HL-60/S4 treated with retinoic acid at 250 ng/mL for 4 days and 3 days (cell line): ENCODE measurements around the gene MUC2.
"Not testable (repeated sequence)": the region's sequence is repeated elsewhere in the genome, so short reads cannot be mapped to it uniquely, and the experiment has no call there.

Experiments
- in situ Hi-C: fragments of 300-500 bp; cut with MboI; formaldehyde crosslinking; loops from 2 replicates; pipeline ENCODE4 v1.7.0; 2022; ENCODE audit warnings: low sequenced_read_pairs

MUC2 gene

DNA sequence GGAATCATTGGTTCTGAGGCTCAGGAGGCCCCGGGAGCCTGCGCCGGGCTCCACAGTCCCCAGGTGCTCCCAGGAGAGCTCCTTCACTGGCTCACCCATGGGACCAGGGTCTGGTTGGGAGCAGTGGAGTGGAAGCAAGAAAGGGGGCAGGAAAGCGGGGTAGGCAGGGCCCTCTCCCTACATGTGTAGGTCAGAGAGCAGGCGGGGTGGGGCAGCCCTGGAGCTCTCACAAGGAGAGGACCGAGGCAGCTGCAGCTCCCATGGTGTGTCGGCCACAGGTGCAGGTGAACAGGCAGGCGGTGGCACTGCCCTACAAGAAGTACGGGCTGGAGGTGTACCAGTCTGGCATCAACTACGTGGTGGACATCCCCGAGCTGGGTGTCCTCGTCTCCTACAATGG lies 28.3 kb downstream of the MUC2 start:
- in situ Hi-C loops: no loop called here

DNA sequence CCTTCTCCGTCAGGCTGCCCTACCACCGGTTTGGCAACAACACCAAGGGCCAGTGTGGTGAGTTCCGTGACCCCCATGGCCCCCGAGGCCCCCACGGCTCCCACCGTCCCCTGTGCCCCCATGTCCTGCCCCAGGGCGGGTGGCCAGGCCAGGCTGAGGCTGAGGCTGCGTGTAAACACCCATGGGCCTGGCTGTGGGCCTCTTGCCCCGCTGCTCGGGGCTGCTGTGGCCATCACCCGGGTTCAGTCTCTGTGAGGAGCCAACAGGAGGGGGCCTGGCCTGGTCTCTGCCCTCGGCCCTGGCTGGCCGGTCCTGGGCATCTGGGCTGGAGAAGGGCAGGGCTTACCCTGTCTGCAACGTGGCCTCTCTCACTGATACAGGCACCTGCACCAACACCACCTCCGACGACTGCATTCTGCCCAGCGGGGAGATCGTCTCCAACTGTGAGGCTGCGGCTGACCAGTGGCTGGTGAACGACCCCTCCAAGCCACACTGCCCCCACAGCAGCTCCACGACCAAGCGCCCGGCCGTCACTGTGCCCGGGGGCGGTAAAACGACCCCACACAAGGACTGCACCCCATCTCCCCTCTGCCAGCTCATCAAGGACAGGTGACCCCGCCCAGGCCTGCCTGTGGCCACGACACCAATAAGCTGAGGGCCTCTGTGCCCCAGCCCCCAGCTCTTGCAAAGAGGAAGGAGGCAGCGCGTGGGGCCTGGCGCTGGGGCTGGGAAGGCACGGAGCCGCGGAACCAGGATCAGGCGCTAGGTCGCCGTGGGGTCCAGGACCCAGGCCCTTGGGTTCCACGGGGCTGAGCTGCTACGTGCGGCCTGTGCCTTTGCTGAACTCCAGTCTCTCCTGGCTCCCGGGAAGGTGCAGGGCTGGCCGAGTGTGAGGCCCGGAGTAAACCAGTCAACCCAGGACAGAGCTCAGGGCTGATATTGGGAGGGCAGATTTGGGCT lies 29.0 kb downstream of the MUC2 start:
- in situ Hi-C loops: no loop called here

DNA sequence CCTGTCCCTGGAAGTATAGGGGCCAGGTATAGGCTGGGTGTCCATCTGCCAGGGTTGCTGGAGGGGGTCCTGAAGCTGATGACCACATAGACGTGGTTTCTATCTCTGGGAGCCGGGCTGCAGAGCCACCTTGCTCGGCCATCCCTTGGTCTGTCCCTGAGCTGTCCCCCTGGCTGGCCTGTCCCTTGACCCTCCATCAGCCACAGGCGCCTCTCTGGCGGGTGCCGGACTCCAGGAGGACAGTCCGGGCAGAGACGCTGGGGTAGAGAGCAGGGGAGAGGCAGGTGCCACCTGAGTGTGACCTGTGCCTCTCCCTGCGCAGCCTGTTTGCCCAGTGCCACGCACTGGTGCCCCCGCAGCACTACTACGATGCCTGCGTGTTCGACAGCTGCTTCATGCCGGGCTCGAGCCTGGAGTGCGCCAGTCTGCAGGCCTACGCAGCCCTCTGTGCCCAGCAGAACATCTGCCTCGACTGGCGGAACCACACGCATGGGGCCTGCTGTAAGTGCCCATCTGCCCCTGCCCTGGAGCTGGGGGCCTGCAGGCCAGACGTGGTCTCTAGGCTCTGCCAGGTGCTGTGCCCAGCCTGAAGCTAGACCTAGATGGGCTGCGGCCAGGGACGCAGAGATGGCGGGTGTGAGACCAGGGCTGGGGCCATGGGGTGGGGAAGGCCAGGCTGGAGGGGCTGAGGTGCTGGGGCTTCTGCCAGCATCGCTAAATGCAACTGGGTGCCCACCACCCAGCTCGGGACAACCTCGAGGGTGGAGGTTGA lies 29.9 kb downstream of the MUC2 start:
- in situ Hi-C loops: no loop called here

DNA sequence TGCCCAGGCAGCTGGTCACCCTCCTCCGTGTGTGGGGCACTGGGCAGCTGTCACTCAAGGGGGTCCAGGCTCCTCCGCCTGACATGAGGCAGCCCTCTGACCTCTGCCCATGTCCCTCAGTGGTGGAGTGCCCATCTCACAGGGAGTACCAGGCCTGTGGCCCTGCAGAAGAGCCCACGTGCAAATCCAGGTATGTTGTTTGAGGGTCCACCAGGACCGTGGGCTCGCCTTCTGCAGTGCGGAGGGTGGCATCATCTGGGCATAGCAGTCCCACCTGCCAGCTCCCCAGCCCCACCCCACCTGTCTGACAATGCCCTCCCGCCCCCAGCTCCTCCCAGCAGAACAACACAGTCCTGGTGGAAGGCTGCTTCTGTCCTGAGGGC lies 30.5 kb downstream of the MUC2 start:
- in situ Hi-C loops: no loop called here

DNA sequence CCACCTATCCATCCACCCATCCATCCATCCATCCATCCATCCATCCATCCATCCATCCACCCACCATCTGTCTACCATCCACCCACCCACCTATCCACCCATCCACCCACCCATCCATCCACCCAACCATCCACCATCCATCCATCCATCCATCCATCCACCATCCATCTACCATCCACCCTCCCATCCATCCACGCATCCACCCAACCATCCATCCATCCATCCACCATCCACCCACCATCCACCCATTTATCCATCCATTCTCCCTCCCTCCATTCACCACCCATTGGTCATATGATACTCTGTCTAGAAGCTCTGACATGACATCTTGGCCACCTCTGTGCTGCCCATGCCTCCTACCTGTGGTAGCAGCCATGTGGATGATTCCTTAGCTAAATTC lies 31.7 kb downstream of the MUC2 start:
- in situ Hi-C loops: no loop called here

DNA sequence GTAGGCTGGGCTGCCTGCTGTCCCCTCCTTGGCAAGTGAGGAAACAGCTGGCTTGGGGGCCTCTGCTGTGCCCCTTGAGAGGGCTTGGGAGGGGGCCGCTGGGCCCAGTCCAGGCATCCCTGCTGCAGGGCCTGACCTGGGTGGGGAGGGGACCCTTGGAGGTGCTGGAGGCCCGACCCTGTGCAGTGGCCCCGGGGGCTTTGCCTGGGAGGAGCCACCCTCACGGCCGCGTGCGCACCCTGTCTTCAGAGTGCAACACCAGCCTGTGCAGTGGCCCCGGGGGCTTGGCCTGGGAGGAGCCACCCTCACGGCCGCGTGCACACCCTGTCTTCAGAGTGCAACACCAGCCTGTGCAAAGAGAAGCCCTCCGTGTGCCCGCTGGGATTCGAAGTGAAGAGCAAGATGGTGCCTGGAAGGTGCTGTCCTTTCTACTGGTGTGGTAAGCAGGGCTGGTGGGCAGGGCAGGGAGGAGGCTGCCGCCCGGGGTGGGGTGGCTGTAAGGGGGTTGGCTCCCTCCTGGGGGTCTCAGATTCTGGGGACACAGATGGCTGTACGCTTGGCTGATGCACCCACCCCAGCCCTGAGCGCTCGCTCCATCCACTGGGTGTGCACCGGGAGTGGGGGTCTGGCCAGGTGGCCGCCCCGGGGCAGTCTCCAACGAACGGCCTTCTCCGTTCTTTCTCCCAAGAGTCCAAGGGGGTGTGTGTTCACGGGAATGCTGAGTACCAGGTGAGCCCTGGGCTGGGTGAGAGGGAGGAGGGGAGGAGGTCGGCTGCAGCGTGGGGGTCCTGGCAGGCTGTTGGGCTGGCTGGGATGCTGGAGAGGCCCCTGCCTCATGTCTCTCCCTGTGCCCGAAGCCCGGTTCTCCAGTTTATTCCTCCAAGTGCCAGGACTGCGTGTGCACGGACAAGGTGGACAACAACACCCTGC lies 32.9 kb downstream of the MUC2 start:
- in situ Hi-C loops: no loop called here

DNA sequence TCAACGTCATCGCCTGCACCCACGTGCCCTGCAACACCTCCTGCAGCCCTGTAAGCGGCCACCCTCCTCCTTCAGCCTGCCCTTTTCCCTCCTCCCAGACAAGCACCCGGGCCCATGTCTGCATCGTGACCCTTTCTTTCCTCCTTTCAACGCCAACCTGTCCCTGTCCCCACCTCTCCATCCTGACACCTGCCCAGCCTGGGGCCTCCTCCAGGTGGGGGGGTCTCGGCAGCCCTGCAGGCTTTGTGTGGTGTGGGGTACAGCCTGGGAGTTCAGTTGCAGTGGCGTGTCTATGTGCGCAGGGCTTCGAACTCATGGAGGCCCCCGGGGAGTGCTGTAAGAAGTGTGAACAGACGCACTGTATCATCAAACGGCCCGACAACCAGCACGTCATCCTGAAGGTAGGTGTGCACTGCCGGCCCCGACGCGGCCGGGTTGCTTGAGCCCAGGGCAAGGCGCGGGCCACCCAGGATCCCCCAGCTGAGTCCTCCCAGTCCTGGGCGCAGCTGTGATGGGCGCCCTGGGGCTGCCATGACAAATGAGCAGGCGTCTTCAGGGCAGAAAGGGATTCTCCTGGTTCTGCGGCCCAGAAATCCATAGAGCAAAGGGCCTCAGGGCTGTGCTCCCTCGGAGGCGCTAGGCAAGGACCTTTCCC lies 33.7 kb downstream of the MUC2 start:
- in situ Hi-C loops: no loop called here

DNA sequence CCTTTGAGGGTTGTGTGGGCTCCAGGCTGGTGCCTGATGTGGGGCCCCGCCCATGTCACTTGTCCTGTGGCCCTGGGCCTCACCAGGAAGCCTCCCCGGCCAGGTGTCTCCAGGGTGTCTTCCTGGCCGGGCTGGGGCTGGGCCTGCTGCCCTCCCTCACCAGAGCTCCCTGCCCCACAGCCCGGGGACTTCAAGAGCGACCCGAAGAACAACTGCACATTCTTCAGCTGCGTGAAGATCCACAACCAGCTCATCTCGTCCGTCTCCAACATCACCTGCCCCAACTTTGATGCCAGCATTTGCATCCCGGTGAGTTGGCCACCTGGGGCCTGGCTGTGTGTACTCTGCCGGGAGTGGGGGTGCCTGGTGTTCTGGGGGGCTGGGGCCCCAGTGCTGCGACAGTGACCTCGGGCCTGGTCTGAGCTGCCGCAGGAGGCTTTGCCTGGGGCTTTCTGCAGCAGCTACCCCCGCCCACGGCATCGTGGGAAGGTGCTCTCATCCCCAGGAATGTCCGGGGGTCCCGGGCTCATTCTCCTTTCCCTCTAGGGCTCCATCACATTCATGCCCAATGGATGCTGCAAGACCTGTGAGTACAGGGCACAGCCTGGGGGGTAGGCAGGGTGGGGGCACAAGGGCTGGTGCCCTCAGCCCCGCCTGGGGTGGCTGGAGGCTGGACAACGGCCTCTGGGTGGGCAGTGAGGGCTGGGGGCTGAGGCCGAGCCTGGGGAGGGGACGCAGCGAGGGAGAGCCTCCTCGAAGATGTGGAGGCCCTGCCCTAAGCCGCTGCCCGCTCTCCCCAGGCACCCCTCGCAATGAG lies 34.6 kb downstream of the MUC2 start:
- in situ Hi-C loops: no loop called here

DNA sequence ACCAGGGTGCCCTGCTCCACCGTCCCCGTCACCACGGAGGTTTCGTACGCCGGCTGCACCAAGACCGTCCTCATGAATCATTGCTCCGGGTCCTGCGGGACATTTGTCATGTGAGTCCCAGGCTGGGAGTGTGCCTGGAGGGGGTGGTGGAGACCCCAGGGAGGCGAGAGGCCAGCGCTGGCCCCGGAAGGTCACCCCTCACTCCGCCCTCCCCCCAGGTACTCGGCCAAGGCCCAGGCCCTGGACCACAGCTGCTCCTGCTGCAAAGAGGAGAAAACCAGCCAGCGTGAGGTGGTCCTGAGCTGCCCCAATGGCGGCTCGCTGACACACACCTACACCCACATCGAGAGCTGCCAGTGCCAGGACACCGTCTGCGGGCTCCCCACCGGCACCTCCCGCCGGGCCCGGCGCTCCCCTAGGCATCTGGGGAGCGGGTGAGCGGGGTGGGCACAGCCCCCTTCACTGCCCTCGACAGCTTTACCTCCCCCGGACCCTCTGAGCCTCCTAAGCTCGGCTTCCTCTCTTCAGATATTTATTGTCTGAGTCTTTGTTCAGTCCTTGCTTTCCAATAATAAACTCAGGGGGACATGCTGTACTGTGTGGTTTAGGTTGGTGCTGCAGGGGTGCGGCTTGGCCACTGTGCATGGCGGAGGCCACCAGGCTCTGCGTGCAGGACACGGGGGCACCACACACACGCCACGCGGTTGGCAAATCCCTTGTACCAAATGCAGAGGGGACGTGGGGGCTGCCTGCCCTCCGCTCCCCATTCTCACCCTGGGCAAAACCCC lies 35.4 kb downstream of the MUC2 start:
- in situ Hi-C loops: no loop called here

DNA sequence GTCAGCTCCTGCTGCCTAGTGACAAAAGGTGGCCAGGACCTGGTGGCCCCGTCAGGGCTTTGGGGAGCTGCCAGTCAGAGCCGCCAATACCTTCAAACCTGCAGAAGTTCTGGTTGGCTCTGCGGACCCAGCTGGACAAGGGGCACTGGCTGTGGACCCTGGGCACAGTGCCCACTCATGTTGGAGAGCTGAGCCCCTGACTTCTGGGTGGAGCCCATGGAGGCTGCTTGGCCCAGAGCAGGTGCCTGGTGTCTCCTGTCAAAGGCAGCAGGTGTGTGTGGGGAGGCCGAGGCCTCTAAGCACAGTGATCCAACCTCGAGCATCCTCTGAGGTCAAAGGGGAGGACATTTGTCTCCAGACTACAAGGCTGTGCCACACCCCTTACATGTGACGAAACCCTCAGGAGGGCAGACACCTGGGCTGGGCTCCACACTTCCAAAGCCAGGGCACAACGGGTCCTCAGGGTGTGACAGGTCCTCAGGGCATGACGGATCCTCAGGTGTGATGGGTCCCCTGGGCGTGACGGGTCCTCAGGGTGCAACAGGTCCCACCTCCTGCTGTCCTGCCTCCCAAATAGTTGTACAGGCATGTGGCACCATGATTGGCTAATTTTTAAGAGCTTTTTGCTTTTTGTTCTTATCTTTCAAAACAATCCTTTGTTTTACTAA lies 37.0 kb downstream of the MUC2 start:
- in situ Hi-C loops: no loop called here

DNA sequence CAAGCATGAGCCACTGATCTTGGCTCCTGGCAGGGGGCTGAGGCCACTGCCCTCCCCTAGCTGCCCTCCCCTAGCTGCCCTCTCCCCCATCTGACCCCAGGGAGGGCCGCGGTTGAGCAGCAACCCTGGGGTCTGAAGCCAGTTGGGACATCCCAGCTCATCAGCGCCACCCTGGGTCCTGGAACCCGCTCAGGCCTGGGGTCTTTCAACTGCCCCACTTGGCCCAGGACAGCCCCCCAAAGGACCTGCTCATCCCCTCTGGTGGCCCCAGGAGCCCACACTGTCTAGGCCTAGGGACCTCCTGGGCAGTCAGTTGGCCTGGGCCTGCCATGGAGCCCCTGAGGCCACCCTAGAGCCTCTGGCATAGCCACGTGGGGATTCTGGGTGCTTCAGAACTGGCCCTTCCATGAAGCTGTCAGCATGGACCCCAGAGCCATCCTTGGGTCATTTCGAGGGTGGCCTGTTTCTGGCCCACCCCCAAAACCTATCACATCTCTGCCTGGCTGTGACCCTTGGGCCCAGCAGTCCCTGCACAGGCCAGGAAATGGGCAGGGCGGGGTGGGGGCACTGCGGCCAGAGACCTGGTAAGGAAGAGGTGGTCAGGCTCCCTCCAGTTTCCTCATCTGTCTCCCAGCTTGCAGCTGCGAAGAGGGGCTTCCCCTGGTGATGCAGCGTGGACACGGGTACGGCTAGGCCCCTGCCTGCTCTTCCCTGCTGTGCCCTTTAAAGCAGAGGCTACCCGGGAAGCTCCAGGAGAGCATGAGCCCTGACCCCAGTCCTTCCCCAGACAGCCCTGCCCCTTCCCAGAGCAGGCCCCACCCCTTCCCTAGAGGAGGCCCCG lies 37.9 kb downstream of the MUC2 start:
- in situ Hi-C loops: no loop called here

DNA sequence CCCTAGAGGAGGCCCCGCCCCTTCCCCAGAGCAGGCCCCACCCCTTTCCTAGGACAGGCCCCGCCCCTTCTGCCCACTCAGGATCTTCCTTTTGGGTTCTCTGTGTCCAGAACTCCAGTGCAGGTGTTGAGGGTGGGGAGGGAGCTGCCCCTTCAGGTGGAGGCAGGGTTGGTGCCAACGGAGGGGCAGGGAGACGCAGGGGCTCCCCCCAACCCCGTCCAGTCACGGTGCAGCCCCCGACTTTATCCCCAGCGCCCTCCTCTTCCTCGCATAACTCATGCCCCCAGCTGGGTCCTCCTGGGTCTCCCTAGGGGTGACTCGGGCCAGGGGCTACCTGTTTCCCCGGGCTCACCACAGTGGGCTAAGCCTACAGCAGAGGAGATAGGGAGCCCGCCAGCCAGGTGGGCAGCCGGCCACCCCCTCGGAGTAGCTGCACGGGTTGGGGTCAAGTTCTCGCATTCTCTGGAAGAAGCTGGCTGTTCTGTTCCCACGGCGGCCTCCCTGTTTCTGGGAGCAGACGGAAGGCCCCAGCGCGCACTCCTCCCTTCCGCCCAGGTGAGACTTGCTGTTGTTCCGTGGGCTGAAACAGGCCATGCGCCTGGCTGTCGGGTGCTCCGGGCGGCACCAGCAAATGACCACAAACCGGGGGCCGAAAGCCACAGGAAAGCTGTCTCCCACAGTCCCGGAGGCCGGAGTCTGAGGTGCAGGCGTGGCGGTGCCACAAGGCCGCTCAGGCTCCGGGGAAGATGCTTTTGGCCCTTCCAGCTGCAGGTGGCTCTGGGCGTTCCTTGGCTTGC lies 38.9 kb downstream of the MUC2 start:
- in situ Hi-C loops: no loop called here

DNA sequence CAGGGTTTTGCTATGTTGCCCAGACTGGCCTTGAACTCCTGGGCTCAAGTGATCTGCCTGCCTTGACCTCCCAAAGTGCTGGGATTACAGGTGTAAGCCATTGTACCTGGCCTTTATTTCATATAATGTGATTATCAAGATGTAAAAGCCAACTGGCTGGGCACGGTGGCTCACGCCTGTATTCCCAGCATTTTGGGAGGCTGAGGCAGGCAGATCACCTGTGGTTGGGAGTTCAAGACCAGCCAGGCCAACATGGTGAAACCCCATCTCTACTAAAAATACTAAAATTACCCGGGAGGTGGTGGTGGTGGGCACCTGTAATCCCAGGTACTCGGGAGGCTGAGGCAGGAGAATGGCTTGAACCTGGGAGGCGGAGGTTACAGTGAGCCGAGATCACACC lies 40.6 kb downstream of the MUC2 start:
- in situ Hi-C loops: not testable (repeated sequence)

DNA sequence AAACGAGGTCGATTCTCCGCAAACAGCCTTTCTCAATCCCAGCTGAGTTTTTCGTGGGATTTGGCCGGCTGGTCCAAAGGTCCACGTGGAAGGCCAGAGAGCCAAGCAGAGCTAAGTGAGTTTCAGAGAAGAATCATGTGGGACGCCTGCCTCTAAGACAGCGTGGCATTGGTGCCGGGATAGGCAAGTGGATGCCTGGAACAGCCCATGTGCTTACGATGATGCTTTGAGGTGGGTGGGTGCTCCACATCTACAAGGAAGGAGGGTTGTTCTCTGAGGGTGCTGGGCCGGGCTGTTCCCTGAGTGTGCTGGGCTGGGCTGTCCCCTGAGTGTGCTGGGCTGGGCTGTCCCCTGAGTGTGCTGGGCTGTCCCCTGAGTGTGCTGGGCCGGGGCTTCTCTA lies 41.4 kb downstream of the MUC2 start:
- in situ Hi-C loops: no loop called here

DNA sequence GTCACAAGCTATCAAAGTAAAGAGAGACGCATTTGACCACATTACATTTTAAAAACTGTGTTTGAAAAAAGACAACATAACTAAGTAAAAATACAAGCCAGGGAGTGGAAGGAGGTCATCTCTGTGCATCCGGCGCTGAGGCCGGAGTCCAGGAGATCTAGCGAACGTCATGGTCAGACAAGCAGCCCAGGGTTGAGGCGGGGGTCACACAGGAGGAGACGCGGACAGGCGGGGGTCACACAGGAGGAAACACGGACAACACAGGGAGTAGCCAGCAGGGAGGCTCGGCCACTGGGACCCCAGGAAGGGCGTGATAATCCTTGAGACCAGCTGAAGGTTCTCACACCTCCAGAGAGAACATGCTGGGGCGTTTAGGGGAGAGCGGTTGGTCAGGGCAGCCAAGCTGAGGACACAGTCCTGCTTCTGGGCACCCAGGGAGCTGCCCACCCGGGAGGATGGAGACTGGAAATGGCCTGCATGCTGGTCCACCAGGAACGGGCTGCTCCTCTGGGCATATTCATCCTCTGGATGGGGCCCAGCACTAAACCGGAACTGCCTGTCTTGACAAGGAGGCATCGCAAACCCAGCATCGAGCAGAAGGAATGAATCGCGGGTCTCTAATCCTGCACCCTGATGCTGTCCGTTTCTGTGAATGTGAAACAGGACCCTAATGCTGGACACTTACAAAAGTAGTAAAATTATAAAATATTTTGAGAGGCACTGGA lies 42.2 kb downstream of the MUC2 start:
- in situ Hi-C loops: no loop called here

DNA sequence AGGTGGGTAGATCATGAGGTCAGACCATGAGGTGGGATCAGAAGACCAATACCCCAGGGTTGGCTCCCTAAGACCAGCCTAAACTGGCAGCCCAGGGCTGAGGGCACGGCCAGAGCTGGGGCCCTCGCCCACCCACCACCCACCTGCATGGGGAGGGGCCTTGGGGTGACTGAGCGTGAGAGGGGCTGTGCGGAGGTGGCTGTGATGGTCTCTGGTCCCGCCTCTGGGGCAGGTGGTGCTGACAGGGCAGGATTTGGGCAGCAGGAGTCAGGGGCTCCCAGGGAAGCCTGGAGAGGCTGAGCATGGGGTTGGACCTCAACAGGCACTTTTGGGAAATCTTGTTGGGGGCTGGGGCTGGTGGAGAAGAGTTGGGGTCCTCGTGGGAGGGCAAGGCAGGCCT lies 43.3 kb downstream of the MUC2 start:
- in situ Hi-C loops: no loop called here
